Epithelial cell of proximal tubule (primary cell): ENCODE data around the gene SHTN1. TPM values are rescaled to one million over a fixed set of nuclear protein-coding genes. Genes with fewer than 3 reads are reported as not detected.

Experiments used
- DNase-seq: peaks from one replicate; pipeline ENCODE4 v3.0.0-alpha.2; 2011; ENCODE audit warnings: low read depth
- H3K4me3 ChIP-seq: 2 replicates; pipeline ENCODE4 v1.5.1; 2011; ENCODE audit warnings: low read depth, mild to moderate bottlenecking, low read length
- CTCF ChIP-seq: conservative IDR thresholded peaks from 2 replicates; pipeline ENCODE4 v1.5.1; 2012; ENCODE audit warnings: low read depth, mild to moderate bottlenecking, low read length
- total RNA-seq: library from RNA; depleted of rRNA; stranded (reverse); fragments of >200 nt; gene quantifications from 2 replicates; pipeline ENCODE4 v1.2.3, GENCODE V29; 2015

SHTN1 gene
- total RNA-seq, 1 donor from 2014 or later = 15.9 TPM

- no peak for TF ChIP-seq CTCF
These were observed 56.5 kb downstream of the SHTN1 start for GRCh38 chr10:116948530-116948870.

DNA sequence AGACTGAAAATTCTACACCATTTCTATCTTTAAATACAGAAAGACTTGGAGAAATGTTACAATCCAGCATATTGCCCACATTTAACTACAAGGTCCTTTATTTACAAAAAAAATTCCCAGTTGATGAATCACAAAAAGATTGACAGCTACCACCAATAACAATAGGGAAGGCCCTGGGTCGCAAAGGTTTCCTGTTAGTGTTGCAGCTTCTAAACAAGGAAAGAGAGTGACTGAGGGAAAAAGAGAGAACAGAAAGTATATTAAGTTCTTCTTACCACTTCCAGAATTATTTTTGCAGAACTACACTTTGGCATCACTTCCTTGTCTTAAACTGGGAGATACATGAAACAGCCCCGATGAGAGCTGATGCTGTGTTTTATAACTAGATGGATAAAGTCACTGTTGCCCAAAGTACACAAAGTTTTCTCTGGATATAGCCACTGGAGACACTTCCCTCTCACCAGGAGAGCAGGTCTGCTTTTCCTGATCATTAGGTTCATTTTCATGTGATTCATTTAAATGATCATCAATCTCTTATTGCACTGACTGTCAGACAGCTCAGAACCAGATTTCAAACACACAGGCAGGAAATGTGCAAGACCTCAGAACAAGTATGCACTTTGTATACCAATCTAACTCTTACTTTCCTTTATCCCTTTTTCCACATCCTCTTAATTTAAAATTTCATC, 57.0 kb downstream of the SHTN1 start:
- DNase-seq = peak; percentile 29
- no peak for TF ChIP-seq CTCF
- H3K4me3 ChIP-seq = no peak overlapping the region

More at GRCh38 chr10:116948530-116948870, 56.5 kb downstream of the SHTN1 start:
- no peak overlapping the region for H3K4me3 ChIP-seq
- no peak for DNase-seq

- DNase-seq = no peak
- H3K4me3 ChIP-seq = no peak overlapping the region
- TF ChIP-seq CTCF = no peak
These were observed 60.1 kb downstream of the SHTN1 start for GRCh38 chr10:116944911-116945310.

DNA sequence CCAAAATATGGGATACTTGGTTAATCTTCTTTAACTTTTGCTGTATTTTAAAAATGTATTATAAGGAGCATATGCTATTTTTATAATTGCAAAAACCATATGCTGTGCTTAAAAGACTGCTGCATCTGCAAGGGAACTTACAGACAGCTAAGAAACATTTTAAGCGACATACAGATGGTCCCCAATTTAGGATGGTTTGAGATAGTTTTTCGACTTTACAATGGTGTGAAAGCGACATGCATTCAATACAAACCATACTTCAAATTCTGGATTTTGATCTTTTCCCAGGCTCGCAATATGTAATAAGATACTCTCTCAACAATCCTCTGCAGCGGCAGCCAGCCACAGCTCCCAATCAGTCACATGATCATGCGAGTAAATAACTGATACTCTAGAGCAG, 73.2 kb downstream of the SHTN1 start:
- DNase-seq = no peak
- H3K4me3 ChIP-seq = no peak overlapping the region
- TF ChIP-seq CTCF = no peak

DNA sequence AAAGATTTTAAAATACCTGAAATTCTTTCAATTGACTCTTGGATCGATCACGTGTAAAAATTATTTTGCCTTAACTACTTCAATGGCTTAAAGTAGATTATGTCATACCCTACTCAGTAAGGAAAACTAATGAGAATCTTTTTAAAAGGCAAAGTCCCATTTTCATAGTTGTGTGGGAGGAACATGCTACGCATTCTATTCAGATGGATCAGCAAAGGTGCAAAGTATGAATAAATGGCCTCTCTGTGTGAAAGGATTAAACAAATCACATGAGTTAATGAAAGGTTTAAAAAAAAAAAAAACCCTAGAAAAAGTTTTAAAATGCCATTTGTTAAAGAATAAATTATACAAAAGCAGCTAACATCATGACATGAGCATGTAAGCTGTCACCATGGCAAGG, 78.6 kb downstream of the SHTN1 start:
- no peak overlapping the region for H3K4me3 ChIP-seq
- no peak for TF ChIP-seq CTCF
- no peak for DNase-seq

DNA sequence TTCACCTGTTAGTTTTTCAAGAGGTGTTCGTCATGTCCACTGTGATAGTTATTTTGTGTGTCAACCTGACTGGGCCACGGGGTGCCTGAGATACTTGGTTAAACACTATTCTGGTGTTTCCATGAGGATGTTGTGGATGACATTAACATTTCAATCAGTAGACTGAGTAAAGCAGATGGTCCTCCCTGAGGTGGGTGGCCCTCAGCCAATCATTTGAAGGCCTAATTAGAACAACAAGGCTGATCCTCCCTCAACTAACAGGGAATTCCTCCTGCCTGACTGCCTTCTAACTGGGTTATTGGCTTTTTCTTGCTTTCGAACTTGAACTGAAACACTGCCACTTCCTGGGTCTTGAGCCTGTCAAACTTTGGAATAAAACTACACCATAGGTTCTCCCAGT, 79.9 kb downstream of the SHTN1 start:
- DNase-seq = no peak
- no peak overlapping the region for H3K4me3 ChIP-seq
- no peak for TF ChIP-seq CTCF

DNA sequence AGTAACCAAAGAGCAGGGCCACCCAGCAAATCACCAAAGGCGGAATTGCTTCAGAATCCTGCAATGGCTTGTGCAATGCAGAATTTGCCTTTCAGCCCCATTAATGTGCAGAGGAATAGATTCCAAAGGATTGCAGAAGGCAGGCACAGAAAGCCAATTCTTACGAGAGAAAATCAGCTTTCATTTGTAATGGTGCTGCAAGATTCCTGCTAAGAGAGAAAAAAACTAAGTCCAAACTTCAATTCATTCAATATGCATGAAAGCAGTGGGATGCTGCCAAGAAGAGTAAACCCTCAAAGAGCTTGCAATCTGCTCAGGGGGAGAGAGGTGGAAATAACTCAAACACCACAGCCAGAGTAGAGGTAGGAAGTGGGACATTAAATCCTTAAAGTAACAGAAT, 85.3 kb downstream of the SHTN1 start:
- TF ChIP-seq CTCF = no peak
- DNase-seq = no peak
- no peak overlapping the region for H3K4me3 ChIP-seq
